ENCODE data around the gene CD101. TPM values are rescaled to one million over a fixed set of nuclear protein-coding genes. Genes with fewer than 3 reads are reported as not detected.
A peak's percentile ranks its signal among the peaks of the same experiment; 100 is the strongest.

The CD101 gene
- total RNA-seq, 1 donor: 11.4 TPM

- Histone ChIP-seq H3K4me1 (ENCODE audit: insufficient read depth, low read length) (peaks cover 38% of the 10 kb centered on the region), H3K4me3 (ENCODE audit: low read length) (no peak overlapping the region), H3K9me3 (ENCODE audit: low read depth, low read length) (no peaks in the 10 kb centered on the region), H3K27me3 (ENCODE audit: insufficient read depth, low read length) (no peaks in the 10 kb centered on the region)
Observed at GRCh38 chr1:117046781-117047180, 45.2 kb downstream of the CD101 start.

DNA sequence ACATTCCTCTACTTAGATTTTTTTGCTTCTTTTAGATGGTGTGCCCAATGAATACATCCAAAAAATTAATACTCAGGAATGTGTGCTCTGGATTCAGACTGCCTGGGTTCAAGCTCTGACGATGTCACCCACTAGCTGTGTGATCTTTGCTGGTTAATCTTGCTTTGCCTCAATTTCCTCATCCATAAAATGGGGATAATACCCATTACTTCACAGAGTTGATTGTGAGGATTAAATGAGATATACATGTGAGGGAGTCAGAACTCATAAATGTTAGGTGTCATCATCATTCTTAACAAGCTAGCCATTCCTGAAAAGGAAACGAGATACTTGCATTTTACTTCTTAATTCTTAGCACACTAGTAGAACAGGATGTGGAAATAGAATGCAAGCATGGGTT lies 45.7 kb downstream of the CD101 start:
- no peaks in the 10 kb centered on the region for H3K9me3 ChIP-seq (ENCODE audit: low read depth, low read length)
- no peak overlapping the region for H3K4me3 ChIP-seq (ENCODE audit: low read length)
- H3K4me1 ChIP-seq (ENCODE audit: insufficient read depth, low read length): peaks cover 43% of the 10 kb centered on the region
- no peaks in the 10 kb centered on the region for H3K27me3 ChIP-seq (ENCODE audit: insufficient read depth, low read length)

- H3K4me3 ChIP-seq (ENCODE audit: low read length): no peak overlapping the region
- peaks cover 43% of the 10 kb centered on the region for H3K4me1 ChIP-seq (ENCODE audit: insufficient read depth, low read length)
- no peaks in the 10 kb centered on the region for H3K27me3 ChIP-seq (ENCODE audit: insufficient read depth, low read length)
- H3K9me3 ChIP-seq (ENCODE audit: low read depth, low read length): no peaks in the 10 kb centered on the region
Observed at GRCh38 chr1:117049857-117050256, 48.3 kb downstream of the CD101 start.

- H3K4me1 ChIP-seq (ENCODE audit: insufficient read depth, low read length): peaks cover 43% of the 10 kb centered on the region
- no peak overlapping the region for H3K4me3 ChIP-seq (ENCODE audit: low read length)
- no peaks in the 10 kb centered on the region for H3K27me3 ChIP-seq (ENCODE audit: insufficient read depth, low read length)
- no peaks in the 10 kb centered on the region for H3K9me3 ChIP-seq (ENCODE audit: low read depth, low read length)
Observed at GRCh38 chr1:117051224-117052064, 49.9 kb downstream of the CD101 start.

GRCh38 chr1:117054068-117054467 lies 52.5 kb downstream of the CD101 start:
- Histone ChIP-seq H3K9me3 (ENCODE audit: low read depth, low read length) (no peaks in the 10 kb centered on the region), H3K27me3 (ENCODE audit: insufficient read depth, low read length) (no peaks in the 10 kb centered on the region), H3K4me3 (ENCODE audit: low read length) (no peak overlapping the region), H3K4me1 (ENCODE audit: insufficient read depth, low read length) (peaks cover 29% of the 10 kb centered on the region)

DNA sequence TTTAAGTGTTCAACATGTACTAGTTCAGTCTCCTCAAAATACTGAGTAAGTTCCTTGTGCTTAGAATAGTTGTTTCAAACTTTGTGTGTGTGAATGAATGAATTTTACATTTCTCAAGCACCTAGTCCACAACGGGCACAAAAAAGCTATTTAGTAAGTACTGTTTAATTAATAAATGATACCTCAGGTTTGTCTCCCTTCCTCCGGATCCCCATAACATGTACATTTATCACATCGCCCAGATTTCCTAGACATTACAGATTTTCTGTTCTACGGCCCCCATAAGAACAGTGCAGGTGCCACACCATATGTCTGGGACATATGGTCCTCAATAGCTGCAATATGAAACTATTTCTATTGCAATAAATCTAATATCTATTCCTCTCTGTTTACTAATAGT lies 57.2 kb downstream of the CD101 start:
- Histone ChIP-seq H3K4me1 (ENCODE audit: insufficient read depth, low read length) (peaks cover 13% of the 10 kb centered on the region), H3K27me3 (ENCODE audit: insufficient read depth, low read length) (no peaks in the 10 kb centered on the region), H3K4me3 (ENCODE audit: low read length) (no peak overlapping the region), H3K9me3 (ENCODE audit: low read depth, low read length) (no peaks in the 10 kb centered on the region)

- H3K9me3 ChIP-seq (ENCODE audit: low read depth, low read length): no peaks in the 10 kb centered on the region
- H3K27me3 ChIP-seq (ENCODE audit: insufficient read depth, low read length): no peaks in the 10 kb centered on the region
- peaks cover 13% of the 10 kb centered on the region for H3K4me1 ChIP-seq (ENCODE audit: insufficient read depth, low read length)
- peak overlapping the region; percentile 72 for H3K4me3 ChIP-seq (ENCODE audit: low read length)
Observed at GRCh38 chr1:117059334-117059677, 57.7 kb downstream of the CD101 start.

GRCh38 chr1:117059678-117060440 lies 58.3 kb downstream of the CD101 start, which contains the start of gene TTF2:
TTF2 (plus strand) TSS chr1:117060326; CDS start chr1:117060347, 21 bp downstream.
- H3K4me3 ChIP-seq (ENCODE audit: low read length): peak within 1 kb of the TSS; percentile 72
- no peaks in the 10 kb centered on the region for H3K9me3 ChIP-seq (ENCODE audit: low read depth, low read length)
- H3K4me1 ChIP-seq (ENCODE audit: insufficient read depth, low read length): peaks cover 13% of the 10 kb centered on the region

DNA sequence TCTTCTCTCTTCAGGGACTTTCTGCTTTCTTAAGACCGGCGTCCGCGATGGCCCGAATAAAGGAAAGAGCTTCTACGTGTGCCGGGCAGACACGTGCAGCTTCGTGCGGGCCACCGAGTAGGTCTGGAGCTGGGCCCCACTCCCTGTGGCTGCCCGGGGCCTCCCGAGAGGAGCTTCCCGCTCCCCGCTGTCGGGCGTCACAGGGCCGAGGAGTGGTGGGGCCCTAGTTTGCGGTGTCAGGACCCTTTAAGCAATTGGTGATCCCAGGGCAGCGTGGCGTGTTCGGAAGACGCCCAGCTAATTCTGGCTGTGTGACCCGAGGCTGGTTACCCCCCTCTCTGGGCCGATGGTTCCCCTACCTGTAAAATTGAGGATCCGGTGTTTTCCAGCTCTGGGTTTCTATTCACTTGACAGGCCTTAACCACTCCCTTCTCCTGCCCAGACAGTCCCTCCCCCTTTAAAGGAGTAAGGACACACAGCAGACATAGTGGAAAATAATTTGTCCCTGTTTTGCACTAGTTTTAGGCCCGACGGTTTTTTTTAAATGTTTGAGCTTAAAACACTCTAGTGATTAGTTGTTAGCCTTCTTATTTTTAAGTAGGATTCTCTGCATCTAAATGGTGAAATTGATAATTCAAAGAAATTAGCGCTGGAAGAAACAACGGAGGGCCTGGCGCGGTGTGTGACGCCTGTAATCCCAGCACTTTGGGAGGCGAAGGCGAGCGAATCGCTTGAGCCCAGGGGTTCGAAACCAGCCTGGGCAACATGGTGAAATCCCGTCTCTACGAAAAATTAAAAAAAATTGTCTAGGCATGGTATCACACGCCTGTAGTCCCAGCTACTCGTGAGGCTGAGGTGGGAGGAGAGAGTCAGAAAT lies 59.1 kb downstream of the CD101 start:
- H3K4me1 ChIP-seq (ENCODE audit: insufficient read depth, low read length): peaks cover 13% of the 10 kb centered on the region
- no peaks in the 10 kb centered on the region for H3K9me3 ChIP-seq (ENCODE audit: low read depth, low read length)
- peak overlapping the region; percentile 72 for H3K4me3 ChIP-seq (ENCODE audit: low read length)
- no peaks in the 10 kb centered on the region for H3K27me3 ChIP-seq (ENCODE audit: insufficient read depth, low read length)

More at GRCh38 chr1:117059678-117060440, 58.3 kb downstream of the CD101 start, which contains the start of gene TTF2:
- H3K27me3 ChIP-seq (ENCODE audit: insufficient read depth, low read length): no peaks in the 10 kb centered on the region

DNA sequence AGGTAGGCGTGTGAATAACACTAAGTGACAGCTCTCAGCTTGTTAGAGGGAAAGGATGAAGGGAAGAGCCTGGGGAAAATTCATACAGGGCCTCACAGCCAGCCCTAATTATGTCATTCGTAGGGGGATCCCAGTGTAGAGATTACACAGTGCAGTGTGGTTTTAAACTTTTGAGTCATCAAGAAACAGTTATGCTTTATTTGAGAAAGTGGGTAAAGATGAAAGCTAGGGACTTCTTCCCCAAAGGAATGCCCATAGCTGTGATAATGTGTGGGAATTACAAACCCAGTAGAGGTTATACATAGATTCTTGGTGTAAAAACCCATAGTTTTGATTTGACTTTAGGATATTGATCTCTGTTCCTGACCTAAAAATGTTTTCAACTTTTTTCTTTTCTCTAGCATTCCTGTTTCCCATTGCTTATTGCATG lies 60.4 kb downstream of the CD101 start:
- no peaks in the 10 kb centered on the region for H3K27me3 ChIP-seq (ENCODE audit: insufficient read depth, low read length)
- peaks cover 13% of the 10 kb centered on the region for H3K4me1 ChIP-seq (ENCODE audit: insufficient read depth, low read length)
- H3K4me3 ChIP-seq (ENCODE audit: low read length): no peak overlapping the region
- H3K9me3 ChIP-seq (ENCODE audit: low read depth, low read length): no peaks in the 10 kb centered on the region

- Histone ChIP-seq H3K27me3 (ENCODE audit: insufficient read depth, low read length) (no peaks in the 10 kb centered on the region), H3K4me3 (ENCODE audit: low read length) (no peak overlapping the region), H3K4me1 (ENCODE audit: insufficient read depth, low read length) (no peaks in the 10 kb centered on the region), H3K9me3 (ENCODE audit: low read depth, low read length) (no peaks in the 10 kb centered on the region)
Observed at GRCh38 chr1:117066367-117066766, 64.8 kb downstream of the CD101 start.

DNA sequence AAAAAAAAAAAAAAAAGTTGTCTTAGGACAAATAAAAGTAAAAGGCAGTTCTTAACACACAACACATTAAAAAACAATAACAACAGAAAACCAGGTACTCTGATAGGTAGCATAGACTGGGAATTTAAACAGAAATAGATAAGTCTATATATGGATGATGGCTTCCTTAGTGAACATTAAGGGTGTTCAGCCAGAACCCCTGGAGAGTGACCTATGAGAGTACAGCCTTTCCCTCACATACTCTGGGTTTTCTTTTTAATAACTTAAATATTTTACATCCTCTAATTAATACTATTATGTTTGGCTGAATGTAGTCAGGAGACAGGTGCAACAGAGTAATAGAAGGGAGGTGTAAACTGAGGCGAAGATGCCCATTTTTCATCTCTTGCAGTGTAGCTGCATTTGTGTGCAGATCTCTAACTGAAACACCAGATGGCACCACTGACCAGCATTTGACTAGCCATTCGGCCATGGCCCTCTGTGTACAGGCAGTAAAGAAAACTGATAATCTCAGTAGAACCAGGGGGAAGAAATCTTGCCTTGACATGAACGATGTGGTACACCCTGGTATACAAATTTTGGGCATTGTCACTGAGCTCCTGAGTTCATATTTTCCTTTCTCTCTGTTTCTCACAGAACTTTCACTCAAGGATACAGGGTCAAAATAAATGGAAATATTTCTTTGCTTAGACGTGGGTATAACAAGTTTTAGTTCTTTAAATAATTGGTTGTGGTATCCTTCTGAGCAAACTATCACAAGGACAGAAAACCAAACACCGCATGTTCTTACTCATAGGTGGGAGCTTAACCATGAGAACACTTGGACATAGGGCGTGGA lies 66.2 kb downstream of the CD101 start:
- Histone ChIP-seq H3K27me3 (ENCODE audit: insufficient read depth, low read length) (no peaks in the 10 kb centered on the region), H3K4me1 (ENCODE audit: insufficient read depth, low read length) (no peaks in the 10 kb centered on the region), H3K4me3 (ENCODE audit: low read length) (no peak overlapping the region), H3K9me3 (ENCODE audit: low read depth, low read length) (no peaks in the 10 kb centered on the region)

DNA sequence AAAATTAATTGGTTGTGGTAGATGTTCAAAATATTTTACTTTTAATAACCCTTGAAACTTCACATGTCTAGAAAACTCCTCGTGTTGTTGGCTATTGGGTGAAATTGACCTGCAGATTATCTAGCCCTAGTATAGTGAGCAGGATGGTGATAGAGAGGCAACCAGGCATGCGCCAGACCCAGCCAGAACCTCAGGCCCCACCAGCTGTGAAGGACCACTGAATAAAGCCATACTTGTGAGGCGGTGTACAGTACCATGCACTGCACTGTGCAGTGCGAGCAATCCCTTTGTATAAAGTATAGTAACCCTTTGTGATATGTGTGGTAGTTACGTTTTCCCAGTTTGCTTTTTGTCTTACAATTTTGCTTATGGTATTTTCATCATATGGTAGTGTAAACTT lies 67.0 kb downstream of the CD101 start:
- no peaks in the 10 kb centered on the region for H3K27me3 ChIP-seq (ENCODE audit: insufficient read depth, low read length)
- no peaks in the 10 kb centered on the region for H3K4me1 ChIP-seq (ENCODE audit: insufficient read depth, low read length)
- H3K9me3 ChIP-seq (ENCODE audit: low read depth, low read length): no peaks in the 10 kb centered on the region
- no peak overlapping the region for H3K4me3 ChIP-seq (ENCODE audit: low read length)

- no peaks in the 10 kb centered on the region for H3K4me1 ChIP-seq (ENCODE audit: insufficient read depth, low read length)
- H3K9me3 ChIP-seq (ENCODE audit: low read depth, low read length): no peaks in the 10 kb centered on the region
- no peak overlapping the region for H3K4me3 ChIP-seq (ENCODE audit: low read length)
- H3K27me3 ChIP-seq (ENCODE audit: insufficient read depth, low read length): no peaks in the 10 kb centered on the region
Observed at GRCh38 chr1:117069220-117069844, 67.8 kb downstream of the CD101 start.

All from mononuclear cell (primary cell).